B cell (primary cell): ENCODE data around the gene DYTN. TPM values are rescaled to one million over a fixed set of nuclear protein-coding genes. Genes with fewer than 3 reads are reported as not detected.

ENCODE experiments used
- ATAC-seq: fragments of 200-7000 bp; cut with Tn5 transposase; one replicate; pipeline ENCODE4 v1.10.0; 2021; ENCODE audit warnings: low read depth, mild to moderate bottlenecking, moderate number of reproducible peaks, moderate library complexity
- CTCF ChIA-PET: fragments of 350-600 bp; sonication (Branson Sonifier 250); formaldehyde crosslinking; loops from one replicate; lab custom pipeline; 2021; ENCODE audit warnings: antibody characterized with exemption, inconsistent platforms; lab: Charles Lee
- POLR2A ChIA-PET: fragments of 350-600 bp; sonication (Branson Sonifier 250); formaldehyde crosslinking; loops from one replicate; lab custom pipeline; 2021; ENCODE audit warnings: antibody characterized with exemption; lab: Charles Lee
- DNase-seq: peaks from one replicate; pipeline ENCODE4 v3.0.0; 2013
- H2AFZ ChIP-seq: 2 replicates; pipeline ENCODE4 v1.6.1; 2012; ENCODE audit warnings: mild to moderate bottlenecking, low read depth, low read length; ENCODE audit not compliant: insufficient read depth, poor library complexity, severe bottlenecking
- H3K27ac ChIP-seq, 2 donors: 1 replicate in 1 of 2; 2 replicates in 1 of 2; pipeline ENCODE4 v1.5.1; 2012 to 2013; ENCODE audit warnings: low read length in 2 of 2, mild to moderate bottlenecking in 2 of 2, moderate library complexity in 1 of 2
- H3K27me3 ChIP-seq, 4 experiments: fragments of 200-600 bp in 1 of 4; sonication (generic) in 1 of 4; replicated peaks in 1 of 4; 1 replicate in 2 of 4; 2 replicates in 2 of 4; pipeline versions ENCODE4 v1.6.1 to v1.7.0; 2013 to 2016; ENCODE audit warnings: low read length in 3 of 4, mild to moderate bottlenecking in 2 of 4, mixed read lengths in 1 of 4, moderate library complexity in 1 of 4; ENCODE audit not compliant: insufficient read depth in 4 of 4, control insufficient read depth in 3 of 4; ENCODE audit errors: control extremely low read depth in 1 of 4
- H3K36me3 ChIP-seq, 2 experiments: replicated peaks in 1 of 2; 1 replicate in 1 of 2; 2 replicates in 1 of 2; pipeline versions ENCODE4 v1.6.1 to v1.7.1; 2013; ENCODE audit warnings: low read length in 1 of 2; ENCODE audit not compliant: insufficient read depth in 2 of 2, control insufficient read depth in 1 of 2; ENCODE audit errors: control extremely low read depth in 1 of 2, extremely low read depth in 1 of 2
- H3K4me1 ChIP-seq, 2 donors: fragments of 200-600 bp in 1 of 2; sonication (generic) in 1 of 2; 1 replicate in 1 of 2; 2 replicates in 1 of 2; pipeline versions ENCODE4 v1.5.1 to v1.6.1; 2013 to 2017; ENCODE audit warnings: low read length in 2 of 2; ENCODE audit not compliant: control insufficient read depth in 2 of 2, insufficient read depth in 2 of 2
- H3K4me2 ChIP-seq: replicated peaks from 2 replicates; pipeline ENCODE3; 2012; ENCODE audit warnings: mild to moderate bottlenecking, low read depth, low read length; ENCODE audit not compliant: poor library complexity, severe bottlenecking
- H3K4me3 ChIP-seq, 5 experiments: fragments of 200-600 bp in 1 of 5; sonication (generic) in 1 of 5; 1 replicate in 3 of 5; 2 replicates in 2 of 5; pipeline versions ENCODE4 v1.5.1 to v1.7.0; 2011 to 2016; ENCODE audit warnings: low read length in 4 of 5, mild to moderate bottlenecking in 4 of 5, low read depth in 2 of 5, control low read depth in 1 of 5, moderate library complexity in 1 of 5; ENCODE audit not compliant: insufficient read depth in 1 of 5; ENCODE audit errors: control extremely low read depth in 1 of 5, extremely low read depth in 1 of 5
- H3K79me2 ChIP-seq: fragments of 200-600 bp; sonication (generic); one replicate; pipeline ENCODE4 v1.6.0; 2016; ENCODE audit warnings: low read length; ENCODE audit not compliant: control insufficient read depth, insufficient read depth
- H3K9ac ChIP-seq: fragments of 200-600 bp; sonication (generic); 2 replicates; pipeline ENCODE4 v1.6.1; 2017; ENCODE audit warnings: mild to moderate bottlenecking, low read length, moderate library complexity
- H3K9me3 ChIP-seq, 3 donors: one replicate each; pipeline versions ENCODE4 v1.6.1 to v1.7.1; 2013; ENCODE audit warnings: low read length in 2 of 3; ENCODE audit not compliant: control insufficient read depth in 2 of 3, insufficient read depth in 1 of 3; ENCODE audit errors: control extremely low read depth in 1 of 3
- H4K20me1 ChIP-seq: 2 replicates; pipeline ENCODE4 v1.6.0; 2012; ENCODE audit warnings: mild to moderate bottlenecking, low read length; ENCODE audit not compliant: insufficient read depth, control insufficient read depth, poor library complexity, severe bottlenecking
- H3K27ac Mint-ChIP-seq: one replicate; pipeline ENCODE4 v1.8.0; 2021; ENCODE audit warnings: mixed read lengths
- H3K27me3 Mint-ChIP-seq: one replicate; pipeline ENCODE4 v1.8.0; 2021; ENCODE audit warnings: mixed read lengths
- H3K4me1 Mint-ChIP-seq: one replicate; pipeline ENCODE4 v1.8.0; 2021; ENCODE audit warnings: mixed read lengths
- H3K4me3 Mint-ChIP-seq: one replicate; pipeline ENCODE4 v1.8.0; 2021; ENCODE audit warnings: mixed read lengths
- H3K9me3 Mint-ChIP-seq: one replicate; pipeline ENCODE4 v1.8.0; 2022; ENCODE audit warnings: mixed read lengths; ENCODE audit not compliant: insufficient read depth
- EZH2 ChIP-seq: IDR thresholded peaks from 2 replicates; pipeline ENCODE4 v1.6.1; 2012; ENCODE audit warnings: borderline replicate concordance, low read depth, mild to moderate bottlenecking, moderate library complexity, low read length; ENCODE audit not compliant: insufficient read depth, poor library complexity, severe bottlenecking
- WGBS: methylation state at CpG from one replicate; pipeline ENCODE4 v1.1.5; 2013; ENCODE audit warnings: missing lambda C conversion rate; ENCODE audit not compliant: insufficient coverage; 5-methylcytosine and 5-hydroxymethylcytosine counted together
- intact Hi-C: fragments of 100-400 bp; cut with micrococcal nuclease; formaldehyde crosslinking; loops from one replicate; pipeline ENCODE4 v1.10.0; 2022
- polyA plus RNA-seq: library from polyadenylated mRNA; depleted of rRNA; stranded (reverse); fragments of >200 nt; gene quantifications from 2 replicates; pipeline ENCODE4 v1.2.3, GENCODE V29; 2012
- total RNA-seq, 2 donors: library from RNA; stranded (reverse); fragments of 120-200 nt in 1 of 2; gene quantifications; 1 replicate in 1 of 2; 2 replicates in 1 of 2; pipeline versions ENCODE4 v1.2.3 to v1.2.4, GENCODE V29; 2013 to 2022
- TF ChIP-seq, protein P1 (sequence below): fragments of 200-600 bp; IDR thresholded peaks from one replicate; pipeline ENCODE4 v1.8.0; 2022; ENCODE audit warnings: antibody characterized with exemption, mild to moderate bottlenecking

The DYTN gene
- total and polyA plus RNA-seq, 2 donors (not counting 1 experiment from before 2014, with no cell fraction given), result not detected

DNA sequence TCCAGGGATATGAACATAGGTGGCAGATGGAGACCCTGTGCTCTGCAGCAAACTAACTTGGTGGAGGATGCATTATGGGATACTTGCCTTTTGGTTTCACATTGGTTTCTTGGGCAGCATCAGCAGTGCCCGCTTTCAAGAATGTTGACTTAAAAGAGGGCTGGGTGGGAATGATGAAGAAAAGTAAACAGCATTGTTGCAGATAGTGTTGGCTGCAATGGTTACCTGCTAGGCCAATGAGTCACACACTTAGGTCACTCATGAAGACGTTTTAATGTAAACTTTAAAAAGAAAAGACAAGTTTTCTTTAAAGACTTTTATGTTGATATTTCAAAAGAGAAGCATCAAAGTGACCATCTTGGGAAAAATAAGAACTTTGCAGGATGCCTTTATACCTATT is 102.0 kb downstream of the DYTN start:
- H3K36me3 ChIP-seq, result no peaks in the 10 kb centered on the region
- ChIA-PET CTCF (no interaction called here), POLR2A (no interaction called here)
- H3K27ac ChIP-seq, result no peak overlapping the region
- no peaks in the 10 kb centered on the region for H4K20me1 ChIP-seq
- Mint-ChIP-seq H3K4me3 (no peak overlapping the region), H3K9me3 (no peaks in the 10 kb centered on the region), H3K27me3 (no peaks in the 10 kb centered on the region), H3K4me1 (no peaks in the 10 kb centered on the region), H3K27ac (no peak overlapping the region)
- no peak for TF ChIP-seq EZH2
- TF ChIP-seq, protein P1, sequence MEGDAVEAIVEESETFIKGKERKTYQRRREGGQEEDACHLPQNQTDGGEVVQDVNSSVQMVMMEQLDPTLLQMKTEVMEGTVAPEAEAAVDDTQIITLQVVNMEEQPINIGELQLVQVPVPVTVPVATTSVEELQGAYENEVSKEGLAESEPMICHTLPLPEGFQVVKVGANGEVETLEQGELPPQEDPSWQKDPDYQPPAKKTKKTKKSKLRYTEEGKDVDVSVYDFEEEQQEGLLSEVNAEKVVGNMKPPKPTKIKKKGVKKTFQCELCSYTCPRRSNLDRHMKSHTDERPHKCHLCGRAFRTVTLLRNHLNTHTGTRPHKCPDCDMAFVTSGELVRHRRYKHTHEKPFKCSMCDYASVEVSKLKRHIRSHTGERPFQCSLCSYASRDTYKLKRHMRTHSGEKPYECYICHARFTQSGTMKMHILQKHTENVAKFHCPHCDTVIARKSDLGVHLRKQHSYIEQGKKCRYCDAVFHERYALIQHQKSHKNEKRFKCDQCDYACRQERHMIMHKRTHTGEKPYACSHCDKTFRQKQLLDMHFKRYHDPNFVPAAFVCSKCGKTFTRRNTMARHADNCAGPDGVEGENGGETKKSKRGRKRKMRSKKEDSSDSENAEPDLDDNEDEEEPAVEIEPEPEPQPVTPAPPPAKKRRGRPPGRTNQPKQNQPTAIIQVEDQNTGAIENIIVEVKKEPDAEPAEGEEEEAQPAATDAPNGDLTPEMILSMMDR, result no peak
- H3K9ac ChIP-seq, result no peak overlapping the region
- WGBS, result 100% methylated on average over 1 of the region's 2 CpGs
- H2AFZ ChIP-seq, result no peak overlapping the region
- no peaks in the 10 kb centered on the region for H3K27me3 ChIP-seq
- H3K9me3 ChIP-seq, result no peaks in the 10 kb centered on the region
- no peaks in the 10 kb centered on the region for H3K79me2 ChIP-seq
- intact Hi-C loops, result no loop called here
- no peak for ATAC-seq
- no peak overlapping the region for H3K4me3 ChIP-seq
- no peak overlapping the region for H3K4me2 ChIP-seq
- no peak for DNase-seq
- H3K4me1 ChIP-seq, result no peaks in the 10 kb centered on the region

DNA sequence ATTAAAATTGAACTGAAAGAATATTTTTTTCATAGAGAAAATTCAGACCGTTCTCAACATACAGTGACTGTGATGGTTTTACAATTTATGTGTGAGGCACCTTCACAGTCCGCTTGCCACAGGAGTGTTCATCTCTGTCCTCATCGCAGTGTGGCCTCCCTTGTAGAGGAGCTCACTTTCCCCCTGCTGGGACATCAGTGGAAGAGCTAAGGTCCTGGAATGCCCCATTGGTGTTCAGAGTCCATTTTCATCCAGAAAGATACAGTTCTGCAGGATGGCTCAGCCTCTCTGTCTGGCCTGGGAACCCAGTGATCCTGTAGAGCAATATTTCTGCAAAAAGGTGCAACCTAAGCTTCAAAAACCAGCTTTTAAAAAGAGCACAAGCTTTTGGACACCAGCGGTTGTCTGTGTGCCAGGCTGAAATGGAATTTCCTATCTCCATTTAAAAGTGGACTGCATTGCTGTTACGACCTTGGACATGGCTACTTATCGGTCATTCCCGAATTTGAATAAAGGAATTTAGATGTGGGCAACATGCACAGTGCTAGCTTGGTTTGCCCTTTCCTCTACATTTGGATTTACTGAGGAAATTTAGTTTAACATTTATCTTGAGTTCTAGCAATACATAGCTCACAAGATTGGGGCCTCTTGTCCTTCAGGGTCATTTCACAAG is 102.6 kb downstream of the DYTN start:
- TF ChIP-seq, protein P1, result no peak
- TF ChIP-seq EZH2, result no peak
- no peak overlapping the region for H3K27ac ChIP-seq
- Mint-ChIP-seq H3K27ac (no peak overlapping the region), H3K9me3 (no peaks in the 10 kb centered on the region), H3K27me3 (no peaks in the 10 kb centered on the region), H3K4me3 (no peak overlapping the region), H3K4me1 (no peaks in the 10 kb centered on the region)
- ATAC-seq (no peak), DNase-seq (no peak)
- no peaks in the 10 kb centered on the region for H3K36me3 ChIP-seq
- no peaks in the 10 kb centered on the region for H3K9me3 ChIP-seq
- intact Hi-C loops, result no loop called here
- no peaks in the 10 kb centered on the region for H3K27me3 ChIP-seq
- POLR2A ChIA-PET, result no interaction called here
- CTCF ChIA-PET, result no interaction called here
- H3K4me1 ChIP-seq, result no peaks in the 10 kb centered on the region
- 100% methylated on average over 2 of the region's 7 CpGs for WGBS
- no peak overlapping the region for H3K4me3 ChIP-seq
- no peak overlapping the region for H2AFZ ChIP-seq
- no peaks in the 10 kb centered on the region for H3K79me2 ChIP-seq
- no peaks in the 10 kb centered on the region for H4K20me1 ChIP-seq
- H3K9ac ChIP-seq, result no peak overlapping the region
- H3K4me2 ChIP-seq, result no peak overlapping the region
